ENCODE measurements around the gene SERPING1. TPM values are rescaled to one million over a fixed set of nuclear protein-coding genes. Genes with fewer than 3 reads are reported as not detected.

Gene SERPING1
- total RNA-seq, 1 donor, result 31.5 TPM

GRCh38 chr11:57601297-57601696 lies 3.8 kb downstream of the SERPING1 start:
- Histone ChIP-seq H3K36me3 (ENCODE audit: insufficient read depth, low read length) (peaks cover 3% of the 10 kb centered on the region), H3K4me2 (ENCODE audit: insufficient read depth, low read length) (no peak overlapping the region), H3K27ac (ENCODE audit: low read depth, low read length) (no peak overlapping the region), H3K4me1 (ENCODE audit: insufficient read depth, low read length) (peaks cover 18% of the 10 kb centered on the region), H3K9me3 (ENCODE audit: low read depth, low read length) (no peaks in the 10 kb centered on the region), H3K4me3 (ENCODE audit: insufficient read depth, low read length) (no peak overlapping the region), H4K20me1 (ENCODE audit: insufficient read depth, low read length) (no peaks in the 10 kb centered on the region), H3K27me3 (ENCODE audit: insufficient read depth, low read length) (no peaks in the 10 kb centered on the region), H3K79me2 (ENCODE audit: insufficient read depth, low read length) (no peaks in the 10 kb centered on the region), H2AFZ (ENCODE audit: low read length) (no peak overlapping the region)
- no peak for DNase-seq (ENCODE audit: insufficient read length, low spot score, missing footprints)
- no peak for TF ChIP-seq CTCF (IDR thresholded peaks at IDR 0.05; ENCODE audit: extremely low read depth, low read depth, low read length)

- peaks cover 4% of the 10 kb centered on the region for H3K36me3 ChIP-seq (ENCODE audit: insufficient read depth, low read length)
- H3K4me2 ChIP-seq (ENCODE audit: insufficient read depth, low read length), result no peak overlapping the region
- no peak overlapping the region for H3K27ac ChIP-seq (ENCODE audit: low read depth, low read length)
- H3K79me2 ChIP-seq (ENCODE audit: insufficient read depth, low read length), result no peaks in the 10 kb centered on the region
- no peaks in the 10 kb centered on the region for H3K27me3 ChIP-seq (ENCODE audit: insufficient read depth, low read length)
- H3K4me3 ChIP-seq (ENCODE audit: insufficient read depth, low read length), result no peak overlapping the region
- H3K4me1 ChIP-seq (ENCODE audit: insufficient read depth, low read length), result peaks cover under 1% of the 10 kb centered on the region
- DNase-seq (ENCODE audit: insufficient read length, low spot score, missing footprints), result no peak
- H4K20me1 ChIP-seq (ENCODE audit: insufficient read depth, low read length), result no peaks in the 10 kb centered on the region
- no peaks in the 10 kb centered on the region for H3K9me3 ChIP-seq (ENCODE audit: low read depth, low read length)
- no peak for TF ChIP-seq CTCF (IDR thresholded peaks at IDR 0.05; ENCODE audit: extremely low read depth, low read depth, low read length)
- H2AFZ ChIP-seq (ENCODE audit: low read length), result no peak overlapping the region
Measured at GRCh38 chr11:57604296-57605027, 7.0 kb downstream of the SERPING1 start.

DNA sequence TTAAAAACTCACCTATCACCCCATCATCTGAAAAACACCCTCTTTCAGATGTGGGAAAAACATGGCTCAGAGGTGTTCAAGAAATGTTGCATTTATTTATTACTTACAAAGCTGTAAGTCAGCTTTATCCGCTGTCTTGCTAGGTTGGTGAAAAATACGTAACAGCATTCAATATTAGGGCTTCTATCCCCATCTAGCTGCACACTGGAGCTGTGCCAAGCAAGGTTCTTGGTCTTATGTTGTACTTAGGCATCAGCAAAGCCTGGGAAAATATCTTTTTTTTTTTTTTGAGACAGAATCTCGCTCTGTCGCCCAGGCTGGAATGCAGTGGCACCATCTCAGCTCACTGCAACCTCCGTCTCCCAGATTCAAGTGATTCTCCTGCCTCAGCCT lies 7.5 kb downstream of the SERPING1 start:
- H3K79me2 ChIP-seq (ENCODE audit: insufficient read depth, low read length), result no peaks in the 10 kb centered on the region

More for the DNA sequence above, 7.5 kb downstream of the SERPING1 start:
- Histone ChIP-seq H3K4me1 (ENCODE audit: insufficient read depth, low read length) (no peaks in the 10 kb centered on the region), H3K27me3 (ENCODE audit: insufficient read depth, low read length) (no peaks in the 10 kb centered on the region), H3K36me3 (ENCODE audit: insufficient read depth, low read length) (peaks cover 4% of the 10 kb centered on the region), H3K9me3 (ENCODE audit: low read depth, low read length) (no peaks in the 10 kb centered on the region), H4K20me1 (ENCODE audit: insufficient read depth, low read length) (no peaks in the 10 kb centered on the region), H3K27ac (ENCODE audit: low read depth, low read length) (no peak overlapping the region), H2AFZ (ENCODE audit: low read length) (no peak overlapping the region), H3K4me2 (ENCODE audit: insufficient read depth, low read length) (no peak overlapping the region), H3K4me3 (ENCODE audit: insufficient read depth, low read length) (no peak overlapping the region)
- TF ChIP-seq CTCF (IDR thresholded peaks at IDR 0.05; ENCODE audit: extremely low read depth, low read depth, low read length), result no peak
- no peak for DNase-seq (ENCODE audit: insufficient read length, low spot score, missing footprints)
